Stromal cell of bone marrow (primary cell): Measurements from ENCODE around the gene GNAQ.
"Not testable (repeated sequence)": the region's sequence is repeated elsewhere in the genome, so short reads cannot be mapped to it uniquely, and the experiment has no call there.

ENCODE experiments used
- DNase-seq: peaks from one replicate; pipeline ENCODE4 v3.0.0-alpha.2; 2012; ENCODE audit warnings: low read depth

GNAQ gene

GRCh38 chr9:77690723-77691122 is 340.9 kb downstream of the GNAQ start:
- DNase-seq: not testable (repeated sequence)

GRCh38 chr9:77690119-77690518 is 341.5 kb downstream of the GNAQ start:
- DNase-seq: peak; percentile 22

- DNase-seq: not testable (repeated sequence)
Measured at GRCh38 chr9:77687737-77688136, 343.9 kb downstream of the GNAQ start.

- no peak for DNase-seq
Measured at GRCh38 chr9:77680581-77680980, 351.0 kb downstream of the GNAQ start.

- DNase-seq: no peak
Measured at GRCh38 chr9:77679661-77680368, 351.8 kb downstream of the GNAQ start.

GRCh38 chr9:77679088-77679487 is 352.5 kb downstream of the GNAQ start:
- no peak for DNase-seq

GRCh38 chr9:77677957-77678535 is 353.6 kb downstream of the GNAQ start:
- DNase-seq: no peak

- DNase-seq: no peak
Measured at GRCh38 chr9:77677397-77677796, 354.2 kb downstream of the GNAQ start.

GRCh38 chr9:77673941-77674791 is 357.4 kb downstream of the GNAQ start:
- no peak for DNase-seq

GRCh38 chr9:77672183-77672582 is 359.4 kb downstream of the GNAQ start:
- DNase-seq: no peak

GRCh38 chr9:77667151-77667550 is 364.5 kb downstream of the GNAQ start:
- DNase-seq: no peak
